HG02623 (cell line): ENCODE results near the gene FXYD3.
"Not testable (repeated sequence)": the region's sequence is repeated elsewhere in the genome, so short reads cannot be mapped to it uniquely, and the experiment has no call there.

ENCODE experiments used
- ATAC-seq: cut with Tn5 transposase; IDR thresholded peaks from one replicate; pipeline ENCODE4 v1.9.1; 2021; ENCODE audit warnings: moderate library complexity; ENCODE audit not compliant: unreplicated experiment

The FXYD3 gene

GRCh38 chr19:35140962-35141836 lies 25.6 kb downstream of the FXYD3 start:
- peak; percentile 46 for ATAC-seq

- ATAC-seq = no peak
These were observed 26.4 kb downstream of the FXYD3 start for GRCh38 chr19:35141837-35142605.

- no peak for ATAC-seq
These were observed 27.1 kb downstream of the FXYD3 start for GRCh38 chr19:35142606-35143230.

- no peak for ATAC-seq
These were observed 27.6 kb downstream of the FXYD3 start, which contains the start of gene FXYD7 for GRCh38 chr19:35143231-35143715. Gene FXYD7, plus strand, starts transcription at chr19:35143255. Its CDS starts 79 bp downstream, at chr19:35143334.

GRCh38 chr19:35143818-35144217 lies 28.2 kb downstream of the FXYD3 start:
- ATAC-seq = no peak

GRCh38 chr19:35144259-35144599 lies 28.6 kb downstream of the FXYD3 start:
- no peak for ATAC-seq

- ATAC-seq = no peak
These were observed 29.2 kb downstream of the FXYD3 start for GRCh38 chr19:35144600-35145436.

- no peak for ATAC-seq
These were observed 31.3 kb downstream of the FXYD3 start for GRCh38 chr19:35146746-35147459.

- ATAC-seq = no peak
These were observed 33.8 kb downstream of the FXYD3 start for GRCh38 chr19:35149463-35149862.

GRCh38 chr19:35150445-35150844 lies 34.8 kb downstream of the FXYD3 start:
- no peak for ATAC-seq

- no peak for ATAC-seq
These were observed 35.8 kb downstream of the FXYD3 start for GRCh38 chr19:35151273-35152065.

GRCh38 chr19:35153129-35153522 lies 37.5 kb downstream of the FXYD3 start:
- not testable (repeated sequence) for ATAC-seq

- no peak for ATAC-seq
These were observed 38.3 kb downstream of the FXYD3 start for GRCh38 chr19:35153701-35154524.

- no peak for ATAC-seq
These were observed 39.1 kb downstream of the FXYD3 start, which contains the start of gene FXYD5 for GRCh38 chr19:35154525-35155406. Gene FXYD5, plus strand, starts transcription at chr19:35154735. Its CDS starts 816 bp downstream, at chr19:35155551.

GRCh38 chr19:35155441-35155840 lies 39.8 kb downstream of the FXYD3 start:
- ATAC-seq = no peak

GRCh38 chr19:35155981-35156672 lies 40.5 kb downstream of the FXYD3 start:
- no peak for ATAC-seq

- ATAC-seq = no peak
These were observed 41.0 kb downstream of the FXYD3 start for GRCh38 chr19:35156673-35157014.
